Colon (tissue), 2 donors: ENCODE measurements around the gene FLRT1.

Experiments used
- FAIRE-seq: peaks from 2 replicates; lab custom pipeline; 2012; peaks lifted over from hg19 to GRCh38; lab: Jason Lieb, UNC
- donor health status: control.
- donor health status: control.

FLRT1 gene

DNA sequence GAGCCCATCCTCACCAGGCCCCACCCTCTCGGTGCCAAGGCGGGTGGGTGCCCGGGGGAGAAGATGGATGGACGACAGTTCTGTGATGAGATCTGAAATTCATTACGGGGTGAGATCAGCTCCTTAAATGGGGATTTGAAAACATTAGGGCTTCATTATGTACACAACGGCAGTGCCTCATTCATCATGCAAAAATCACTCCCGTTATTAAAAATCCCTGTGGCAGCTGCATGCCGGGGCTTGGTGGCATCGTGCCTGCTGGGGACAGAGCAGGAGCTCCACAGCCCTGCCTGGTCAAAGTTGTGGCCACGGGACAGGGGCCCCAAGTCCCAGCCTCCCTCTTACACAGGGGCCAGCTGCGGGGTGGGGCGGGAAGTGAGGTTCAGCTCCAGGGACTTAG lies 29.3 kb upstream of the FLRT1 start:
- FAIRE-seq = no peak

DNA sequence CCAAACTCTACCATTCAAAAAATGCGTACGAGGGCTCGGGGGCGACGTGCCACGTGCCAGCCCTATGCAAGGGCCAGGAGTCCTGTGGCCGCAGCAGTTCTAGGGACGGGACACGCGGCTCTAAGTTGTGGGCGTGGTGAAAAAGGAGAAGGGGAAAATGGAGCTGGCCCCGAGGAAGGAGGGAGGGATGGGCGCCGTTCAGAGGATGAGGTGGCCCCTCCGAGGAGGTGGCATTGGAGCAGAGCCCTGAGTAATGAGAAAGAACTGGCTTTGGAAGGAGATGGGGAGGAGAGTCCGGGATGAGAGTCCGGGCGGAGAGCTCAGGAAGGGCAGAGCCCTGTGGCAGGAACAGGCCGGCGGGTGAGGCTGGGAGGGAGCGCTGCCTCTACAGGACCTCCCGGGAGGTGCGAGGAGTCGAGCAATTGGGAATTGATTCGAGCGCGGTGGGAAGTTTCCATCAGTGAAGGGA lies 28.5 kb upstream of the FLRT1 start:
- no peak for FAIRE-seq

DNA sequence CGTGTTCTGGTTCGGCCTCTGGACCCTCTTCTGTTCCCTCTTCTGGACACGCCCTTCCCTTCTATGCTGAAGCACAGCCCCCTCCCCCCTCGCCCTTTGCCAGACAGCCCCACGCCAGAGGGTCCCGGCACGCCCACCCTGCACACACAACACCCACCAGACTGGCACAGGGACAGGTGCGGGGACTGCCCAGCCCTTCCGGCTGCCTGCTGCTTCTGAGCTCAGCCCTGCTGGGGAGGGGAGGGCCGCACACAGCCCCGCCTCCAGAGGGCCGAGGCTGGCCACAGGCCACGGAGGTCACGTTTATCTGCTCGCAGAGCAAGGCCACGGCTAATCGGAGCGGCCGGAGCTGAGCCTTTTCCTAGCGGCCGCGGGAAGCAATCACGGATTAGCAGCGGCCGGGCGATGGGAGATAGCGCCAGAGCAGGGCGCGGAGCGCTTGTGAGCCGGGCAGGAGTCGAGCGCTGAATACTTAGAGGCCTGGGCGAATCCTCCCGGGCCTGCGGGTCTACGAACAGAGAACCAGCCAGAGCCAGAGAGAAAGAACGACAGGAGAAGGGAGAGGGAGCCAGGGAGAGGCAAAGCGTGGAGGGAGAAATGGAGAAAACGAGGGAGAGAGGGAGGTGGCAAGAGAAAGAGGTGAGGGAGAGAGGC lies 28.0 kb upstream of the FLRT1 start:
- FAIRE-seq = no peak

DNA sequence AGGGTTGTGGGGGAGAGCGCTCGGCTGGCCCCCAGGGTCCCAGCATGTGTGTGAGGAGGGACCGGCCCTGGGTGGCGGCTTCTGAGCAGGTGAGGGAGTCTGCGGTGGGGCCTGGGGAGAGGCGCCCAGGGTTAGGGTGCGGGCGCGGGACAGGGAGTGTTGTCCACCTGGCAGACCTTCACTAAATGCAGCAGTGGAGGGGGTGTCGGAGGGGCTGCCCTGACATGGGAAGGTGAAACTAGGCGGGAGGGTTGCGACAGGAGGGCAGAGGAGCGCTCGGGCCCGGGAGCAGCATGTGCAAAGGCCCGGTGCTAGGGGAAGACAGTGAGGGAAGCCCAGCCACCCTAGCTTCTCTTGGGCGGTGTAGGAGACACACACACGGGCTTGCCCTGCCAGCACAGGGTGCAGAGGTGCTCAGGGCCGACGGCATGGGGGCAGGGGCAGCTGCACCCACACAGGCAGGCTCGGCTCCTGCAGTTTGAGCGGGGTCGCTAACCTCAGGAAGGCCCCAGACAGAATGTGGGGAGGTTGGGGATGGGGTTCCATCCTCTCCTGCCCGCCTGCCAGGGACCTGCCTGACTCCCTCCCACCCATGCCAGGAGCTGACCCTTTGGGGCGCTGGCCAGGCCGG lies 27.3 kb upstream of the FLRT1 start:
- FAIRE-seq = no peak

DNA sequence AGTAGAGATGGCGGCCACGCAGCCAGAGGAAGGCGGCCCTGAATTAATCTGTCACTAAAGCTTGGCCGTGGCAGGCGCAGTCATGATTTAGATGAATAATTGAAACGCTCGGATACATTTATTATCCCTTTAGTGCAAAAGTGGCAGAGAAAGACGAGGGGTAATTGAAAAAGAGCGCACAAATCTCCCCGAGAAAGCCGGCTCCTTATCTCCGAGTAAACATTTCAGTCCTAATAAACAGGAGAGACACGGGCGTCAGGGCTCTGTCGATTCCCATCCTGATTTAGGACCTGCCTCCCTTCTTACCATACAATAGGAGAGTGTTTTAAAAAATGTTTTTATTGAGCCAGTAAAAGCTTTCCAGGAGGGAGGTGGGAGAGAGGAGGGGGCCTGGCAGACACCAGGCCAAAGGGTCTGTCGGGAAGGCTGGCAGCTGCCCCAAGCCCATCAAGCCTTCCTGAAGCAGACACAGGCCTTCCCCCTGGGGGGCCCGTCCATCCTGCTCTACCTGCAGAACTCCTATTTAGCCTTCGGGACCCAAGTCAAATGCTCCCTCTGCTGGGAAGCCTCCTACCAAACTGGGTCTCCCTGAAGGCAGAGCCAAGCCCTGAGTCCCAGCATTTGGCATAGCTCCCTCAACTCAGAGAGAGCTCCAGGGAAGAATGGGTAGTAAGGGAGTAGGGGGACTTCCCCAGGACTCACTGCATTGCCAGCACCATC lies 26.7 kb upstream of the FLRT1 start:
- no peak for FAIRE-seq

DNA sequence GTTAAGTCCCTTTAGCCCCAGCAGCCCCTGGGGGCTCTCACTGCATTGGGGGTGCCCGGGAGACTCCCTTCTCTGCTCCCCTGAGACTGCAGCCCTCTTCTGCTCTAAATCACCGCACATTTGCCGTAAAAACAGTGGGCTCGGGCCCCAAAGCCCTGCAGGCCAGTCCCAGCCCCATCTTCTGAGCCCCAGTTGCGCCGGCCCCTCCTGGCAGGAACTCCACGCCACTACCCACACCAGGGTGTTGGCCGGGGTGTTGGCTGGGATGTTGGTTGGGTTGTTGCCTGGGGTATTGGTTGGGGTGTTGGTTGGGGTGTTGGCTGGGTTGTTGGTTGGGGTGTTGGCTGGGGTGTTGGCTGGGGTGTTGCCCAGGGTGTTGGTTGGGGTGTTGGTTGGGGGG lies 26.0 kb upstream of the FLRT1 start:
- no peak for FAIRE-seq

DNA sequence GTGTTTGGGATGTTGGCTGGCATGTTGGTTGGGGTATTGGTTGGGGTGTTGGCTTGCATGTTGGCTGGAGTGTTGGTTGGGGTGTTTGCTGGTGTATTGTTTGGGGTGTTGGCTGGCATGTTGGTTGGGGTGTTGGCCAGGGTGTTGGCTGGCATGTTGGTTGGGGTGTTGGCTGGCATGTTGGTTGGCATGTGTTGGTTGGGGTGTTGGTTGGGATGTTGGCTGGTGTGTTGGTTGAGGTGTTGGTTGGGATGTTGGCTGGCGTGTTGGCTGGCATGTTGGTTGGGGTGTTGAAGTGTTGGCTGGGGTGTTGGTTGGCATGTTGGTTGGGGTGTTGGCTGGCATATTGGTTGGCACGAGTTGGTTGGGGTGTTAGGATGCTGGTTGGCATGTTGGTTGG lies 24.9 kb upstream of the FLRT1 start:
- no peak for FAIRE-seq

DNA sequence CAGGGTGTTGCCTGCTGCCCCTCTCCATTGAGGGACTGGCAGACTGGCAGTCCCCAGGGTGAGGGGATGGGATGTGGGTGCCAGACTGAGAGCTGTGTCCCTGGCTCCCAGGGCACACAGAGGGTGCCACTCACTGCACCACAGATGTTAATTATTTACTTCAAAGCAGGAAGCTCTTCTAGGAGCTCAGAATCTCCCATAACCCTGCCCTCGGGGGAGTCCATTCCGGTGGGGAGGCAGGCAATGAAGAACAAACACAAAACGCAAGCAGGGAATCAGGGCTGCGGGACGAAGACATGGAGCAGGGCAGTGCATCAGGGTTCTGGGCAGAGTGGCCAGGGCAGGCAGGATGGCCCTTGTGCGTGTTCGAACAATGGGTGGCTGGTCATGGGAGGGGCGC lies 24.4 kb upstream of the FLRT1 start:
- FAIRE-seq = no peak

DNA sequence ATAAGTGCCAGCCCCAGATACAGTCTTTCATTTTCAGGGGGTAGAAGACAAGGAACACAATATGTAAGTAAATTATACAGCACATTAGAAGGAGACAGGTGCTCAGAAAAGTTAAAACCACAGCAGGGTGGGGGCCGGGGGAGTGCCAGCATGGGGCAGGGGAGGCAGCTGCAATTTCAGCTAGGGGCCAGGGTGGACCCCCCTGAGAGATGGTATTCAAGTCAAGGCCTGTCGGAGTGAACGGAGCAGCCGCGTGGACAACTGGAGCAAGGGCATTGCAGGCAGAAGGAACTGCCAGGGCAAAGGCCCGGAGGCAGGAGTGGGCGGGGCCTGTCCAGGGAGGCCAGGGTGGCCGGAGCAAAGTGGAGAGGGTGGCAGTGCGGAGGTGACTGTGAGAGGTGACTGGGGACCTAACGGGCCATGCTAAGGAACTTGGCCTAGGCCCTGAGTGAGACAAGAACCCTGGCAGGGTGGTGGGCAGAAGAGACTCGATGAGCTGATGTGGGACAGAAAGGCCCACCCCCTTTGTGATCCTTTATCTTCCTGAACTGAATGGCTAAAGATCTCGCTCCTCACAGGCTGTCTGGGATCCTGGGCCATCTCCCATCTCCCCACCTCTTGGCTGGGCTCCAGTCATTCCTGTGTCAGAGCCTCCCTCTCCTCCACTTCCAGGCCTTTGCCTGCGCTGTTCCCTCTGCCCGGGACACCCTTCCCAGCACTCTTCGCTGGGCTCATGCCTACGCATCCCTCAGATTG lies 22.4 kb upstream of the FLRT1 start:
- no peak for FAIRE-seq

DNA sequence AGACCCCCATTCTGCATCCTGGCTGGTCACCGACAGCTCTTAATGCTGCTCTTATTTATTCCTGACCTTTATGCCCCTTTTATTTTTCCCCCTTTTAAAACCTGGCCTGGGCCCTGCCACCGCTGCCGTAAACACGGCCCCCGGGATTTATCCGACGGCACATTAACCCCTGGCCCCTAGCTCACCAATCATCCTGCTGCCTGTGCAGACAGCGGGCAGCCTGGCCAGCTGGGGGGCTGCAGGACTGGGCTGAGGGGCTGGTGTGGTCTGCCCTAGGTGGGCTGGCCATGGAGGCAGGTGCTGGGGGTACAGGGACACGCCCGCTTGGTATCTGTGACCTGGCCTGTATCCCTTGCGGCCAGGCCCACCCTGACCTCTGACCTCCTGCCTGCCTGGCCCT lies 21.4 kb upstream of the FLRT1 start:
- no peak for FAIRE-seq

DNA sequence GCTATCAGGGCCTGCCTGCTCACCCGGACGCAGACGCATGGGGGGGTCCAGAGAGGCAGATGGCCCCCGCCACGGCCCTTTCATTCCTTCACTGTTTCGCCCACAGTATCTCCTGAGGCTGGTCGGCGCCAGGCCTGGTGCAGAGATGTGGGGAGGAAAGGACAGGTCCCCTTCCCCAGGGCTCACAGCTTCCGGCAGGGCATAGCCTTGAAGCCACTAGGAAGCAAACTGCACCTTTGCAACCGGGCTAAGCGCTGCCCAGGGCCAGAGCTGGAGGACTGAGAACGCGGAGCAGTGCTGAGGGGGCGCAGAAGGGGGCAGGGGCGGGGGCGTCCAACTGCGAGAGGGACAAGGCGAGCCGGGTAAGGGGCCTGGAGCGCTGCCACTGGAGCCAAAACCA lies 20.2 kb upstream of the FLRT1 start:
- FAIRE-seq = no peak

DNA sequence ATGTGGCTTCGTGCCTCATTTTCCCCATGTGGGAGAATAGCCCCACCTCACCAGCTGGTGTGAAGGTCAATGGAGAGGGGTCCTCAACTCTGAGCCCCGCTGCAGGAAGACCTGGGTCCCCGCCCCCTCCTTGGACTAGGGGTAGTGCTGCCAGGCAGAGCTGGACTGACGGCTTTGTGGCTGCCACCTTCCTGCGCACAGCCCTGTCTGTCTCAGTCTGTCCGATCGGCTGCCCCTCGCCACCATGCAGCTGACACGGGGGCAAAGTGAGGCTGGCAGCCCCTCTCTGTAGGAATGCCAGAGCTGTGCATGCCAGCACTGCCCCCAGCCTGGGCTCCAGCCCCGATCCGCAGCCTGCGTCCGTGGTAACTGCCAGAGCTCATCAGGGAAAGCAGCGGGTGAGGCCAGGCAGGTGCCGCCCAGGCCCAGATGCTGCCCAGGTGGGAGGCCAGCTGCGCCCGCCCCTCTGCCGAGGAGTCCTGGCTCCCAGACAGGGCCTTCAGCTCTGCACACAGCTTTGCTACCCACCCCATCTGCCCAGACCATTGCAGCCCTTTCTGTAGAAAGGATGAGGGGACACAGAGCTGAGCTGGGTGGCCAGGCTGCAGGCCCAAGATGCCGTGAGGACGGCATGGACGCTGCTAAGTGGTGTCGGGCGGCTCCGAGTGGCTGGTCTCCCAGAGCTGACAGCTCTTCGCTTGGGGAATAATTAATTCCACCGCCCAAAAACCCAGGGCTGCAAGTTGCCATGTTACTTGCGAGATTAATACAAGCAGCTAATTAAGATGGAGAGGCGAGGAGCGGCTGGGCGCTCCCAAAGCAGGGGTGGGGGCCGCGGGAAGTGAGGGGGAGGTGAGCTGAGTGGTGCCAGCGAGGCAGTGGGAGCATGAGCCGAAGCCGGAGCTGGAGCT lies 19.5 kb upstream of the FLRT1 start:
- no peak for FAIRE-seq

DNA sequence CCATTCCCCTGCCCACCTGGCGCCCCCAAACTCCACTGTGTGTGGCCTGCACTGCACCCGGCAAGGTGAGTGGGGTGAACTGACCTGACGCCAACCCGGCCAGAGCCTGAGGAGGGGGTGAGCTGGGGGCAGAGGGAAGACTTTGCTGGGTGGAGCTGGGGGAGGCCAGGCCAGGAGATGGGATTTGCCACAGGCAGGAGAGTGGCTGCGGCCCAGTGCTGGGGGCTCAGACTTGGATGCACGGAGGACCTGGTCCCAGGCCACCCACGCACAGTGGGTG lies 17.8 kb upstream of the FLRT1 start:
- no peak for FAIRE-seq

DNA sequence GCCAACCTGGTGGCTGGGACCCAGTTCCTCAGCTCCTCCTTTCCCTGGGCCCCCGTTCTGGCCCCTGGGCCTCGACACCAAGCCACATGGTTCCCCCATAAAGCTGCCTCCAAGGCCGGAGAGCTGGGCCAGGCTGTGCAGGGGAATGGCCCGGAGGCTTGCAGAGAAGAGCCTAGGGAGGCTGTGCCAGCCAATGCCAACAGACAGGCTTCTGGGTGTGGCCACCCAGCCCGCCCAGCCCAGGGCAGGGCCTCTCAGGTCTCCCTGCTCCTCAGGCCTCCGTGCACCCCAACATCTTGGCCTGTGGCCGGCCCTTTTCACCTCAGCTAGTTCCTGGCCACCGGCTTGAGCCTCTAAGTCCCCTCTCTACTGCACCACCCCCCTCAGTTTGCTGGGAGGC lies 17.4 kb upstream of the FLRT1 start:
- no peak for FAIRE-seq

DNA sequence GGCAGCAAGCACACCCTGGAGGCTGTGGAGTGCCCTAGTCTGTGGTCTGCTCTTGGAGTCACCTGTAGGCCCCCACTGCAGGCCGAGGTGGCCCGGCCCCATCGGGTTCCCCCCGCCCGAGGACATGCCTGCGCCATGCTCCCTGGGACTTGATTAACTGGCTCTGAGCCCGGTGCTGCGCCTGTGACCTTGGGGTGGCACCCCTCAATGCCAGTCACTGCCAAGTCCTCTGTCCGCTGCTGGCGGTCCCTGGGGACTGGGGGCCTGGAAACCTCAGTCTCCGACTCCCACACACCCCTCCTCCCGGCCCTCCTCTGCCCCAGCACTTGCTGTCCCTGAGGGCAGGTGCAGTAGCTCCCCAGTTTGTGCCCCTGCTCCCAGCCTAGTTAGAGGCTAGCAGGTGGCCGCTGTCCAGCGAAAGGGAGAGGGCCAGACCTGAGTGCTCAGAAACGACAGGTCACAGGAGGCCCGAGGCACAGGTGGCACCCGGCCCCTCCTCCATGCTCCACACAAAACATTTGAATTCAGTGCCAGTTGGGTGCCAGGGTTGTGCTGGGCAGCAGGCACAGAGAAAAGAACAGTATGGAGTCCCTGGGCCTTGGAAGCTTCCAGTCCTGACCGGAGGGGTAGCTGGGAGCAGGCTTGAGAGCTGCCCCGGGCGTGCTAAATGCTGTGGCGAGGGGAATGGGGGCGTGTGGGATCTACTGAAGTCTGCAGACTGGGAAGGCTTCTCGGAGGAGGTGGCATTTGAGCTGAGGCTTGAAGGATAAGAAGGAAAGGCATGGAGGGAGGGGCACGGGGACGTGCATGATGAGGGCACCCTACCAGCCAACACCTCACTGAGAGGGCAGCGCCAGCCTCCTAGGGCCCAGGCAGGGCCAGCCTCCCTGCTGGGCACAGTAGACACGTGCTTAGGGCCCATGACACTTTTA lies 16.4 kb upstream of the FLRT1 start:
- no peak for FAIRE-seq

DNA sequence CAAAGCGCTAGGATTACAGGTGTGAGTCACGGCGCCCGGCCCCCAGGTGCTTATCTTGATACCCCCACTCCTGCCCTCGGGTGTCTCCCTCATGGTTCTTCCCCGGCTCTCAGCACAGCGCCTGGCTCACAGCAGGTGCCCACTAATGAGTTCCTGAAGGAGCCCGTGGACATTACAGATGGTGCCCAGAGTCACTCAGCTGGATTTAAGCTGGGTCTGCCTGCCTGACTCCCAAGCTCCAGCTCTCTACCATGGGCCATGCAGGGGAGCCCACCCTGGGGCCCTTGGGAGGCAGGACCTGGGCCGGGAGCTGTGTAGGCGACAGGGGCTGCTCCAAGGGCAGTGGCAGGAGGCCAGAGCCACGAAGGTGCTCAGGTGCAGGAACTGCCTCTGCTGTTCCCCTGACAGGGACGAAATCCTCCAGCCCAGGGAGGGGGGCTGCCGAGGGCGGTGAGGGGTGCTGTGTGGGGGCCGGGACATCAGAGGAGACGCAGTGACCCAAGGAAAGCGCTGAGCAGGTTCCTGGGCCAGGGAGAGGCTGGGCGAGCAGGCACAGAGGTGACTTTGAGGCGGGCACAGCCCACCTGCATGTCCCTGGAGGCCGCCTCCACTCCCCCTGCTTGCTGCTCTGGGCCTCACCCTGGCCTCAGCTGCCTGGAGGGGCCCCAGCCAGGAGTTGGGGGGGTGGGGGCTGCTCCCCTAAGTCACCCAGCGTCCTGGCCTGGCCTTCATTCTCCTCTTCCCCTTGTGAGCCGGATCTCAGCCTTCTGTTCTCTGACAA lies 14.6 kb upstream of the FLRT1 start:
- FAIRE-seq = no peak

DNA sequence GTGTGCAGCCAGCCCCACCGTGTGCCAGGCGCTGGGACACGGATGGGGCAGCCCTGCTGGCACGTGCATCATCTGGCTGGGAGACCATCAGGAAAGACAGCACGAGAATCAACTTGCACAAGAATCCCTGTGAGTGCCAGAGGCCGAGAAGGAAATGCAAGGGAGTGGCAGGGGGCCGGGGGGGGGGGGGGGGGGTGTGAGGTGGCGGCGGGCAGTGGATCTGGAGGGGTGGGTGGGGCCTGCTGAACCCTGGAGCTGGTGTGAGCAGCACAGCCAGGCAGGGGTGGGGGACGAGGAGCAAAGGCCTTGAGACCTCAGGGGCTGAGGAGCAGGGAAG lies 14.0 kb upstream of the FLRT1 start:
- FAIRE-seq = no peak

DNA sequence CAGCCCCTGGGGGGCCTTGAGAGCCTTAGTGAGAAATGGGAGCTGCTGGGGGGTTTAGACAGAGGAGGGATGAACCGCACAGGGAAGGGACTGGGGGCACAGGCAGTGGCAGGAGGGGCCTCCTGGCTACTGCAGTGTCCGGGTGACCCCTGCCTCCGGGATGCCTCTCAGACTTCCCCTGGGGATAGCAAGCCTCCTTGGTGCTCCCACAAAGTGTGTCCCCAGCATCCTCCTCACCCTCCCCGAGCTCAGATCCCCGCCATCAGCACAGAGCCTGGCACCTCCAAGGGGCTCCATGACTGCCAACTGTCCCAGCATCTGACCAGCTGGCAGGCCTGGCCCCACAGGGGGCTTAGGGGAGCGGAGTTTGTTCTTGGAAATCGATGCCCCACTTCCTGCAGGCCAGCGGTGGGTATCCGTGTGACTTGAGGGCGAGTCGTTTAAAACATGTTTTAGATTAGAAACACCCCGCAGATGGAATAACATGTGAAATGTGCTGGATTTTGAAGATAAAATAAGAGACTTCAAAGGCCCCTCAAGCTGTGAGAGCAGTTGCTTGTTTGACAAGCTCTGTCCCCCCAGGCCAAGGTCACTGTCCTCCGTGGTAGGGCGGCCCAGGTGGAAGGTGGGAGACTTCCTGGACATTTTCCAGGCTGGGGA lies 13.5 kb upstream of the FLRT1 start:
- FAIRE-seq = no peak
